T-helper 1 cell treated with Interleukin-12 subunit alpha and Interleukin-12 subunit beta and Interleukin-4 antibody, amounts not matched to agents 30 μg/mL and 1 μg/mL, for 36 hours (primary cell): ENCODE results near the gene TSPAN18.

ENCODE experiments used
- H3K27ac Mint-ChIP-seq: one replicate; pipeline ENCODE4 v1.8.0; 2021; ENCODE audit warnings: mild to moderate bottlenecking, mixed read lengths
- H3K27me3 Mint-ChIP-seq: one replicate; pipeline ENCODE4 v1.8.0; 2021; ENCODE audit warnings: low read depth, mixed read lengths
- H3K36me3 Mint-ChIP-seq: one replicate; pipeline ENCODE4 v1.8.0; 2021; ENCODE audit warnings: low read depth, mixed read lengths
- H3K4me1 Mint-ChIP-seq: one replicate; pipeline ENCODE4 v1.8.0; 2021; ENCODE audit warnings: low read depth, mixed read lengths
- H3K4me3 Mint-ChIP-seq: one replicate; pipeline ENCODE4 v1.8.0; 2021; ENCODE audit warnings: mild to moderate bottlenecking, moderate library complexity, mixed read lengths
- H3K9me3 Mint-ChIP-seq: one replicate; pipeline ENCODE4 v1.8.0; 2021; ENCODE audit warnings: mixed read lengths

The TSPAN18 gene

DNA sequence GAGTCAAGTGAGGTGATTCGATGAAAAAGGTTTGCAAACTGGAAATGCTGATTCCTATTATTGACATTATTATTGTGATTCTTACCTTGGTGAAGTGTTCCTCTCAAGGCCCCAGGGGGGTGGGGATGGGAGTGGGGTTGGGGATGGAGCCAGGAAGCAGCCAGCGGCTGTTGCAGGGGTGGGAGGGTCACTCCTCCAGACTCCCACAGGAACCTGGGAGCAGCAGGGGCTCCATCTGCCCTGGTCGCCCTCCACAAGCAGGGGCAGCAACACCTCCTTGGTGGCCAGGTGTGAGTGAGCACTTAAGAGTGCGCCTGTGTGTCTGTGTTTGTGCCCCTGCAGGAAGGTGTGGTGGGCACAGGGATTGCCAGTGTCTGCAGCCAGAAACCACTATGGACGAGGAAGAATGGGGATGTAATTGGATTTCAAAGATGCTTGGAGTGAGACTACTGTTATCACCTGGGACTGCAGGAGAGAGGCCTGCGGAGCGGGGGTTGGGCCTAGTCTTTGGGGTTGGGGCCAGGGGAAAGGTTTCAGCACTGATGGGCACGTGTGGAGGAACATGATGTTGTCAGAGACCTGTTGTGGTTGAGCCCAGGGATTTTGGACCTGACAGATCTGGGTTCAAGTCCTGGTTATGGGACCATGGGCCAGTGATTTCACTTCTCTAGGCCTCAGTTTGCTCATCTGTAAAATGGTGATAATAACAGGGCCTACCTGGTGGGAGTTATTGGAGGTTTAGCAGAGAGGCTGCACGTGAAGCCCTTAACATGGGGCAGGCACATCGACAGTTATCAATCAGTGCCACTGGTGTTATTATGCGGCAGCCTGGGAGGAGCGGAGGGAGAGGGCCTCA lies 227.5 kb downstream of the TSPAN18 start:
- H3K27ac Mint-ChIP-seq: no peak overlapping the region
- no peak overlapping the region for H3K4me3 Mint-ChIP-seq
- no peaks in the 10 kb centered on the region for H3K36me3 Mint-ChIP-seq
- H3K27me3 Mint-ChIP-seq: peaks cover 12% of the 10 kb centered on the region
- peaks cover 2% of the 10 kb centered on the region for H3K4me1 Mint-ChIP-seq
- no peaks in the 10 kb centered on the region for H3K9me3 Mint-ChIP-seq

DNA sequence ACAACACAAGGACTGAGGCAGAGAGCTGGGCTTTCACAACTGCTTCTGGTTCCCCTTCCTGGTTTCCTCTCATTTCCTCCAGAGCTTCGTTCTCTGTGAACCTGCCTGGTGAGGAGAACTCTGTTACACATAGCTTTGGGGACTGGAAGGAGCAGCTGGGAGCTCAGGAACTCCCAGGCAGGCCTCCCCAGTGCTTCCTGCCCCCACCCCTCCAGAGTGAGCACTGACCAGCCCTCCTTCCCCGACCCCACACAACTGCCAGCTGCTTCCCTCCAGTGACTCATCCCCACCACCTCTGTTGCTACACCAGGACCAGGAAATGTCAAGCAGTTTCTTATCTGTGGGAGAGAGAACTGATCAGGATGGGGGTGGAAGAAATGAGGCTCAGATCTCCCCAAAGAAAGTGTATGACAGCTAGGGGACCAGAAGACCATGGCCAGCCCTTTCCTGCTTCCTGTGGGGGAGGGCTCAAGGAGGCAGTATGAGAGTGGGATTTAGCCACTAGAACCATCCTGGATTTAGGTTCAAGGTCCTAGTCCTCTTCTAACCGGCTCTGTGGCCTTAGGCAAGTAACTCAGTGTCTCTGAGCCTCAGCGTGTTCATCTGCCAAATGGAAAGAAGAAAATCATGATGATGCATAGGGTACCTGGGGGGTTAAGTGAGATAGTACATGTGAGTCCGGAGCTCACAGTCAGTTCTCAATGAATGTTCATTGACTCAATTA lies 228.4 kb downstream of the TSPAN18 start:
- H3K9me3 Mint-ChIP-seq: no peaks in the 10 kb centered on the region
- H3K36me3 Mint-ChIP-seq: no peaks in the 10 kb centered on the region
- H3K27ac Mint-ChIP-seq: no peak overlapping the region
- H3K4me3 Mint-ChIP-seq: no peak overlapping the region
- peaks cover 2% of the 10 kb centered on the region for H3K4me1 Mint-ChIP-seq
- H3K27me3 Mint-ChIP-seq: peaks cover 12% of the 10 kb centered on the region

DNA sequence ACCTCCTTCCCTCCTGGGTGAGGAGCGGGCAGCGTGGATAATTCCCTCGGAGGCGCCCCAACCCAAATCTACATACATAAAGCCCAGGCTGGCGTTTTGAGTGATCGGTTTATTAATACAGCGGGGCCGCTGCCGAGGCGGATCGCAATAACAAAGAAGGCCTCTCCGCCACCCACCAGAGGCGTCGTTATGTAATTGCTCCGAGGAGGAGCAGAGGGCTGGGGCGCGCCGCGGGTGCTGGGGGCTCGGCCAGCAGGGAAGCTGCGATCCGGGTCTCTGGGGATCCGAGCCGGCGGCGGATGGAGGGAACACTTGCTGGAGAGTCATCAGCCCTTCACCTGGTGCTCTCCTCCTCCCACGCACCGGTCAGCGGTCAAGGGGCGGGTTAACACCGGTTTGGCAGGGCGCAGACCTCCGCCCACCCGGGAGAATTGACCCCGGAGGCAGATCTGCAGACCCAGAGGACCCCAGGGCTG lies 230.3 kb downstream of the TSPAN18 start:
- Mint-ChIP-seq H3K4me1 (peaks cover 2% of the 10 kb centered on the region), H3K27ac (no peak overlapping the region), H3K9me3 (no peaks in the 10 kb centered on the region), H3K4me3 (no peak overlapping the region), H3K36me3 (no peaks in the 10 kb centered on the region), H3K27me3 (peaks cover 3% of the 10 kb centered on the region)

DNA sequence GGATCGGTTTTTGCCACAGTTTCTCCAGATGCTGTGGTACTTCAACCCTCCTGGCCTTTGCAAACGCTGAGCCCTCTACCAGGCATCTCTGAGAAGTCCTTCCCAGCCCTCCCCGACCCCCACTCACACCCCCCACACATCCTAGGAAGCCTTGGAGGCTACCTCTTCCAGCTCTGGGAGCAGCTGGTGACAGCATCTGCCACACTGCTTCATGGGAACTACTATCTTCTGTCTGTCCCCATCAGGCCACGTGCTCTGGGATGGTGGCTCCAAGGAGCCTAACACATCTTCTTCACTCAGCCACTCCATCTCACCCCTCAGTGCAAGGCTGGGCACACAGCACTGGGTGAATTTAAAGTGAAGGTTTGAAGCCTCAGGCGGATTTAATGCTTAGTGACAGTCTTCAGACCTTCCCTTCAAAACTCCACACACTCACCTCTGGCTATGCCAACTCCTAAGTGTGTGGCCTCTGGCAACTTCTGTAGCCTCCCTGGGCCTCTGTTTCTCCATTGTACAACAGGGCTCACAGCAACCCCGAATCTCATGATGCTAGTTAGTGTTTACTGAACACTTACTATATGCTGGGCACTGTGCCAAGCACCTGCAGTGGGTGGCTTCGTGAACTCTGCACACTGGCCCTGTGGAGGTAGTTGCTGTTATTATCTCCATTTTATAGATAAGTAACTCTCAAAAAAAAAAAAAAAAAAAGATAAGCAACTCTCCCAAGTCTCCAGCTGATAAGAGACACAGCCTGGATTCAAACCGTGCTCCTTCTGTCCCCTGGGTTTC lies 231.2 kb downstream of the TSPAN18 start:
- H3K4me1 Mint-ChIP-seq: peaks cover 2% of the 10 kb centered on the region
- H3K4me3 Mint-ChIP-seq: no peak overlapping the region
- H3K27ac Mint-ChIP-seq: no peak overlapping the region
- no peaks in the 10 kb centered on the region for H3K9me3 Mint-ChIP-seq
- H3K36me3 Mint-ChIP-seq: no peaks in the 10 kb centered on the region
- H3K27me3 Mint-ChIP-seq: peaks cover 3% of the 10 kb centered on the region

DNA sequence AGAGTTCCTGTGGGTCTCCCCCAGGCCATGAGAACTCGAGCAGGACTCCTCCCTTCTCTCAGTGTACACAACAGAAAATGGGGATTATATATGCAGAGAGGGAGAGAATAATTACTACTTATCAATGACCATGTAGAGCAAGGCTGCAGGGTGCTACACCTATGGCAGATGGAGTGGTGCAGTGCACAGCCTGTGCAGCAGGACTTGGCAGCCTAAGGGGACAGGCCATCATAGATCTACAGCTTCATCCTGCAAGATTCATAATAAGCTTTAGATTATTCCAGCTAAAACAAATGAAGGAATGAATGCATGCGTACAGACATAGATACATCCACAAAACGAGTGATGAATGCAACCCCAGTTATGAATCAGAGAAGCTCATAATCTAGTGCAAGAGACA lies 232.3 kb downstream of the TSPAN18 start:
- Mint-ChIP-seq H3K36me3 (no peaks in the 10 kb centered on the region), H3K4me1 (peaks cover 2% of the 10 kb centered on the region), H3K27me3 (peaks cover 3% of the 10 kb centered on the region), H3K4me3 (no peak overlapping the region), H3K9me3 (no peaks in the 10 kb centered on the region), H3K27ac (no peak overlapping the region)

DNA sequence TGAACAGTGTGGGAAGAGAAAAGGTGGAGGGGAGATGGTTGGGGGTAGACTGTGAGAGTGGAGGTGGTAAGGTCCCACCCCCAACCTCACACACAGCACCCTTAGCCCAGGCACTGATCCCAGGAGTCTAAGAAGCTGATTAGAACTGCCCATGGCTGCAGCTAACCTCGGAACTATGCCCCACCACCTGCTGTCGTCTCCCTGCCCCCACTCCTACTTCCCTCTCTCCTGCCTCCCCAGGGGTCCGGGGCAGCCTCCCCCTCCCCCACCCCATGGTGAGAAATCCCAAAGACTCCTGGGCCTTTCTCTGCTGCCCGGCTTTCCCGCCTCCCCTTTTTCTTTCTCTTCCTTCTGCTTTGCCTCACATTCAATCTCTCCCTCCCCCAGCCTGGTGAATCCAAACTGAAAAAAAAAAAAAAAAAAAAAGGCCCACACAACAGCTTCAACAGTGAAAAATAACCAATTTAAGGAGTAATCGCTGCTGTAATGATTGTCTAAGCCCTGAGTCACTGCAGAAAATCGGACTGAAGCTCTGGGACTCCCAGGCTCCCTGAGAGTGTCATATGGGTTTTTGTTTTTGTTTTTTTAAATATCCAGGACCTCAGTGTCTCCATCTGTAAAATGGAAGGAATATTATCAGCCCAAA lies 233.6 kb downstream of the TSPAN18 start:
- Mint-ChIP-seq H3K4me3 (no peak overlapping the region), H3K27ac (no peak overlapping the region), H3K27me3 (peaks cover 3% of the 10 kb centered on the region), H3K4me1 (no peaks in the 10 kb centered on the region), H3K9me3 (no peaks in the 10 kb centered on the region), H3K36me3 (no peaks in the 10 kb centered on the region)

DNA sequence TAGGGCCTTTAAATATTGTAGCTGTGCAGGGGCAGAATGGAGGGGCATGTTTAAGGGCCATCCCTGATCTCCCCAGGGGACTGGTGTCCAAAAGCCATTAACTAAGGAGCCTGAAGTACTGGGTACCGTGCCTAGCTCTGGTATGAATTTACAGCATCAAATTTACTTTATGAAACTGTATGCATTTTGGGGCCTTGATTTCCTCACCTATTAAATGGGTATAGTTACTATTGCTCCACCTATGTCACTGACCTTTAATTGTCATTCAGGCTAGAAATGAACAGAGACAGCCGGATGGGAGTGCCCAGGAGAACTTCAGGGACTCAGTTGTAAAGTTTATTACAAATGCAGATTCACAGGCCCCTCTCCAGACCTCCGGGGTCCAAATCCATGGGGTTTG lies 235.7 kb downstream of the TSPAN18 start:
- Mint-ChIP-seq H3K27ac (no peak overlapping the region), H3K4me1 (no peaks in the 10 kb centered on the region), H3K36me3 (no peaks in the 10 kb centered on the region), H3K27me3 (peaks cover 3% of the 10 kb centered on the region), H3K4me3 (no peak overlapping the region), H3K9me3 (no peaks in the 10 kb centered on the region)

DNA sequence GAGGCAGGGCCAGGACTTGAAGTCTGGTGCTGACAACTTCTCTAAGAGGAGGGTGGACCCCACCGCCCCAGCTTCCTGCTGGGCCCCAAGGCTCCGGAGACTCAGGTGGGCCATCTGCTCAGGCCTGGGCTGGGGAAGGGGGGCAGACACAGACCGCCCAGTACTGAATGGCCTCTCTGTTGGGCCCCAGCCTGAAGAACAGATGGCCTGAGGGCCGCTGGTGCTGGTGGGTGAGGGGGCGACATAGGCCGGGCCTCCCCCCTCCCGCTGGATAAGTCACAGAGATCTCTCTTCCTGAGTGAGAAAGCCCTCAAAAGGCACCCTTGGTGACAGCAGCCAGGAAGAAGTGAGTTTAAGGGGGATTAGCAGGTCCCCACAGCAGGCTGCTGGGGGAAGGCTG lies 236.4 kb downstream of the TSPAN18 start:
- no peak overlapping the region for H3K4me3 Mint-ChIP-seq
- peaks cover 3% of the 10 kb centered on the region for H3K27me3 Mint-ChIP-seq
- H3K27ac Mint-ChIP-seq: no peak overlapping the region
- no peaks in the 10 kb centered on the region for H3K4me1 Mint-ChIP-seq
- H3K36me3 Mint-ChIP-seq: no peaks in the 10 kb centered on the region
- H3K9me3 Mint-ChIP-seq: no peaks in the 10 kb centered on the region

DNA sequence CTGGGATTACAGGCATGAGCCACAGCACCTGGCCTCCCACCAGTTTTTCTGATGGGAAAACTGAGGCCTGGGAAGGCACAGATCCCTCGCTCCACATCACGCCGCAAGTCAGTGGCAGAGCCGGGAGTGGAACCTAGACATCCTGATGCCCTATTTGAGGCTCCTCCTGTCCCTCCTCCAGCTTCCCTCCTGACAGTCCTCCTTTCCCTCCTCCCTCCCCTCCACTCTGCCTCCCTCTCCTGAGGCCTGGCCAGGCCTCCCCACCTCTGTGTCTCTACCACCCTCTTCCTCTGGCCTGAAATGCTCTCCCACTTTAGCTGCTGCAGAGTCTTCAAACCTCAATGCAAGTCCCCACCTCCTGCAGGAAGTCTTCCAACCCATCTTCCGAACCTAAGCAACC lies 237.2 kb downstream of the TSPAN18 start:
- no peak overlapping the region for H3K27ac Mint-ChIP-seq
- H3K27me3 Mint-ChIP-seq: peaks cover under 1% of the 10 kb centered on the region
- H3K36me3 Mint-ChIP-seq: no peaks in the 10 kb centered on the region
- no peaks in the 10 kb centered on the region for H3K9me3 Mint-ChIP-seq
- no peaks in the 10 kb centered on the region for H3K4me1 Mint-ChIP-seq
- H3K4me3 Mint-ChIP-seq: no peak overlapping the region

DNA sequence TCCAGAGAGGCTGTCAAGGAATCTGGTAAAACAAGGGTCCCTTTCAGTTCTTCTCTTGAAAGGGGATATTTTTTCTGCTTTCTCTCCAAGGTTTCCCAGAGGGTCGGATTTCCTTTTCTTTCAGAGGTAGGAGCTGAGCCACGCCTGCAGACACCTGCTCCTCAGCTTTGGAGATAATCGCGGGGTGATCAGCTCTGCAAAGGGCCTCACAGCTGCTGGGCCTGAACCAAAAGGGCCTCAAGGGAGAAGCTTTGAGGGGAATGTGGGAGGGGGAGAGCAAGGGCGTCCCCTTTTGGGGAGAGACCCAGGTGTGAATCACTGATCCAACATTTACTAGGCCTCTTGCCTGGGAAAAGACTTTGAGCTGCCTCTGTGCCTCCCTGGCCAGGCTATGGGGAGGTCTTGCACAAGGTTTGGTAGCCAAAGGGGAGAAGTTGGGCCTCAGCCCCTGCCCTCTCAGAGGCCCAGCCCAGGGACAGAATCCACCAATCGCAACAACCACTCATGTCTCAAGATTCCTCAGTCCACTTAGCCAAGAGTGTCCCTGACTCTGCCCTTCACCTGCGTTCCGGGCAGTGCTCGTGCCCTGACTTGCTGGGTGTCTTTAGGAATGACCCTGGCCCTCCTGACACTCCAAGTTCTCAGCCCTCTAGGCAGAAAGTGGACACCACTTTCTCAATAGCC lies 237.9 kb downstream of the TSPAN18 start:
- no peaks in the 10 kb centered on the region for H3K36me3 Mint-ChIP-seq
- no peak overlapping the region for H3K27ac Mint-ChIP-seq

DNA sequence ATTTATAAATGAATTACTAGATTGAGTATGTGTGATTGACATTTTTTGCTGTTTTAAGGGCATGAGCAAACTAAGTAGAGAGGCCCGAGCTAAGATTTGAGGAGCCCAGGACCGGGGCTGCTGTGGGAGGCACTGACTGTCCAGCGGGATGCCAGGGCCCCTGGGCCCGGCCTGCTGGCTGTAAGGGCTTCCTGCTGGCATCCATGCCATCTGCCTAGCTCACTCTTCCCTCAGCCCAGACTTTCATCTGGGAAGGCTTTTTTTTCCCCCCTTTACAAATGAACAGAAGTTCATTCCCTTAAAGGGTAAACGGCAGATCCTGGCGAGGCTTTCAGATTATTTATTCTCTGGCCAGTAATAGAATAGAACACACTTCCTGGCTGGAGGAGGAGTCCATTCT lies 239.9 kb downstream of the TSPAN18 start:
- Mint-ChIP-seq H3K4me3 (no peak overlapping the region), H3K4me1 (no peaks in the 10 kb centered on the region), H3K9me3 (no peaks in the 10 kb centered on the region), H3K27me3 (no peaks in the 10 kb centered on the region), H3K36me3 (no peaks in the 10 kb centered on the region), H3K27ac (no peak overlapping the region)

More for the DNA sequence above, 237.9 kb downstream of the TSPAN18 start:
- no peaks in the 10 kb centered on the region for H3K4me1 Mint-ChIP-seq
- H3K27me3 Mint-ChIP-seq: no peaks in the 10 kb centered on the region
- H3K9me3 Mint-ChIP-seq: no peaks in the 10 kb centered on the region
- H3K4me3 Mint-ChIP-seq: no peak overlapping the region

DNA sequence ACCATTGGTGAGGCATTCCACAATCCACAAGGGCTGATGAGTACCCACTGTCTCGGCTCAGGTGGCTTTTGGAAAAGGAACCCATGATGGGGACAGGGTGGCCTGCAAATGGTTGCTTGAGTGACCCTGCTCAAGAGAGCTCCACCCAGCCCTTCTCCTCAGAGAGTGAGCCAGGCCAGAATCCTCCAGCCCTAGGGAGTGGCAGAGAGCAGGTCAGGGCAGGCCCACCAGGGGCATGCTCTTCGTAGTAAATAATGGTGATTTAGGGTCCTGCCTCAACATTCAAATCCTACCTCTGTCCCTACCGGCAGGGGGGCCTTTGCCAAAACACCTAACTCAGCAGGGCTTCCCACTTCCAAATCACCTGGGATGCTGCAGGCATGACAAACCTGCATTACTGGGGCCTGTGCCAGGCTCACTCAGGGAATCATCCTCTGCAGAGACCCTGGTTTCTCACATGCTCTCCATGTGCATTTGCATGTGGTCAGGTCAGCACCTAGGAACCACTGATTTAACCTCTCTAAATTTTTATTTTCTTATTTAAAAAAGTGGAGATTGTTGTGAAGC lies 241.3 kb downstream of the TSPAN18 start:
- Mint-ChIP-seq H3K4me3 (no peak overlapping the region), H3K27ac (no peak overlapping the region), H3K4me1 (no peaks in the 10 kb centered on the region), H3K9me3 (no peaks in the 10 kb centered on the region), H3K27me3 (no peaks in the 10 kb centered on the region), H3K36me3 (no peaks in the 10 kb centered on the region)

DNA sequence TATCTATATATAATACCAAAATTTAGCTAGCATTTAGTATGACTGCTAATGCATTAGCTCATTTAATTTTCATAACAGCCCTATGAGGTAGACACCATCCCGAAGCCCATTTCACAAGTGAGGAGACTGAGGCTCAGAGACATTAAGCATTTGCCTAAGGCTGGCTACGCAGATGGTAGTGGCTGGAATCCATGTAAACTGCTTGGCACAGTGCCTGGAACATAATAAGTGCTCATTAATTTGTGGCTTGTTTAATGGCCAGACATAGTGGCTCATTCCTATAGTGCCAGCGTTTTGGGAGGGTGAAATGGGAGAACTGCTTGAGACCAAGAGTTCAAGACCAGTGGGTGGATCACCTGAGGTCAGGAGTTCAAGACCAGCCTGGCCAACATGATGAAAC lies 241.7 kb downstream of the TSPAN18 start:
- Mint-ChIP-seq H3K4me1 (no peaks in the 10 kb centered on the region), H3K27me3 (no peaks in the 10 kb centered on the region), H3K36me3 (no peaks in the 10 kb centered on the region), H3K9me3 (no peaks in the 10 kb centered on the region), H3K27ac (no peak overlapping the region), H3K4me3 (no peak overlapping the region)
